Trophoblast cell (in vitro differentiated cells and primary cell): Measurements from ENCODE around the gene DNPH1.

Source experiments
- DNase-seq, 2 donors: peaks; one replicate each; pipeline ENCODE4 v3.0.0-alpha.2; 2016
- H2AFZ ChIP-seq: 2 replicates; pipeline ENCODE4 v1.6.1; 2013; ENCODE audit warnings: low read length, moderate library complexity, mild to moderate bottlenecking; ENCODE audit not compliant: insufficient read depth, poor library complexity
- H2AK5ac ChIP-seq: 2 replicates; pipeline ENCODE4 v1.6.1; 2013; ENCODE audit warnings: mild to moderate bottlenecking, low read length
- H2BK120ac ChIP-seq: 2 replicates; pipeline ENCODE4 v1.6.1; 2013; ENCODE audit warnings: low read length, mild to moderate bottlenecking, moderate library complexity; ENCODE audit not compliant: insufficient read depth, poor library complexity
- H2BK12ac ChIP-seq: 2 replicates; pipeline ENCODE4 v1.6.1; 2013; ENCODE audit warnings: mild to moderate bottlenecking, low read length, moderate library complexity
- H2BK5ac ChIP-seq: 2 replicates; pipeline ENCODE4 v1.6.1; 2013; ENCODE audit warnings: low read length, low read depth, moderate library complexity, mild to moderate bottlenecking; ENCODE audit not compliant: poor library complexity
- H3K14ac ChIP-seq: 2 replicates; pipeline ENCODE4 v1.6.1; 2013; ENCODE audit warnings: mild to moderate bottlenecking, low read length
- H3K18ac ChIP-seq: 2 replicates; pipeline ENCODE4 v1.6.1; 2013; ENCODE audit warnings: mild to moderate bottlenecking, low read length
- H3K23ac ChIP-seq: 2 replicates; pipeline ENCODE4 v1.6.1; 2013; ENCODE audit warnings: low read length
- H3K27ac ChIP-seq: 2 replicates; pipeline ENCODE4 v1.5.1; 2013; ENCODE audit warnings: low read depth, mild to moderate bottlenecking, inconsistent platforms, low read length, moderate library complexity
- H3K27me3 ChIP-seq: 2 replicates; pipeline ENCODE4 v1.6.1; 2013; ENCODE audit warnings: inconsistent platforms, mild to moderate bottlenecking, low read length, moderate library complexity; ENCODE audit not compliant: insufficient read depth
- H3K36me3 ChIP-seq, 2 experiments: 1 replicate in 1 of 2; 2 replicates in 1 of 2; pipeline ENCODE4 v1.6.1; 2013; ENCODE audit warnings: low read length in 2 of 2, mild to moderate bottlenecking in 2 of 2, moderate library complexity in 1 of 2; ENCODE audit not compliant: insufficient read depth in 2 of 2, control insufficient read depth in 1 of 2
- H3K4ac ChIP-seq: 2 replicates; pipeline ENCODE4 v1.6.1; 2013; ENCODE audit warnings: low read depth, mild to moderate bottlenecking, low read length, moderate library complexity
- H3K4me1 ChIP-seq, 2 experiments: 1 replicate in 1 of 2; 2 replicates in 1 of 2; pipeline ENCODE4 v1.6.1; 2013; ENCODE audit warnings: low read length in 2 of 2, mild to moderate bottlenecking in 2 of 2, moderate library complexity in 1 of 2; ENCODE audit not compliant: insufficient read depth in 2 of 2, control insufficient read depth in 1 of 2
- H3K4me2 ChIP-seq: 2 replicates; pipeline ENCODE4 v1.6.1; 2013; ENCODE audit warnings: inconsistent platforms, mild to moderate bottlenecking, low read length, moderate library complexity
- H3K4me3 ChIP-seq: 2 replicates; pipeline ENCODE4 v1.5.1; 2013; ENCODE audit warnings: mild to moderate bottlenecking, low read depth, low read length, inconsistent platforms
- H3K79me1 ChIP-seq: one replicate; pipeline ENCODE4 v1.6.1; 2013; ENCODE audit warnings: low read length
- H3K79me2 ChIP-seq: 2 replicates; pipeline ENCODE4 v1.6.1; 2013; ENCODE audit warnings: low read length, mild to moderate bottlenecking; ENCODE audit not compliant: control insufficient read depth, insufficient read depth, poor library complexity
- H3K9ac ChIP-seq: 2 replicates; pipeline ENCODE4 v1.6.1; 2013; ENCODE audit warnings: mild to moderate bottlenecking, low read length
- H3K9me3 ChIP-seq: 2 replicates; pipeline ENCODE4 v1.6.1; 2013; ENCODE audit warnings: low read depth, mild to moderate bottlenecking, control low read depth, inconsistent platforms, low read length; ENCODE audit not compliant: insufficient read depth
- H4K12ac ChIP-seq: 2 replicates; pipeline ENCODE4 v1.6.1; 2013; ENCODE audit warnings: low read depth, mild to moderate bottlenecking, low read length, moderate library complexity
- H4K8ac ChIP-seq: 2 replicates; pipeline ENCODE4 v1.6.1; 2013; ENCODE audit warnings: low read depth, mild to moderate bottlenecking, low read length, moderate library complexity
- H4K91ac ChIP-seq: one replicate; pipeline ENCODE4 v1.6.1; 2013; ENCODE audit warnings: low read depth, mild to moderate bottlenecking, low read length, moderate library complexity
- WGBS: extraction: QIAGEN DNeasy Blood & Tissue Kit; methylation state at CpG from one replicate; pipeline ENCODE4 v1.1.7; 2013; ENCODE audit warnings: missing lambda C conversion rate; ENCODE audit not compliant: insufficient read length, insufficient coverage; ENCODE audit errors: extremely low coverage; 5-methylcytosine and 5-hydroxymethylcytosine counted together

Gene DNPH1

DNA sequence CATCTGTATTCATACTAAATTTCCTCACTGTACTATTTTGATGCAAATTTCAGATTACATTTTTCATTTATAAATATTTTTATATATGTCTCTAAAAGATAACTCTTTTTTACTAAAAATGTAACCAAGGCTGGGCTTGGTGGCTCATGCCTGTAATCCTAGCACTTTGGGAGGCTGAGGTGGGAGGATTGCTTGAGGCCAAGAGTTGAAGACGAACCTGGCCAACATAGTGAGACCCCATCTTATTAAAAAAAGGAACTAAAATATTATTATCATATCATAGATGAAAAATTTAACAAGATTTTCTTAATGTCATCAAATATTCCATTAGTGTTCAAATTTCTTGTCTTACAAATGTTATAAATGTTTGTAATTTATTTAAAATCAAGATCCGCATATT is 6.6 kb upstream of the DNPH1 start:
- H3K36me3 ChIP-seq = no peaks in the 10 kb centered on the region
- no peak overlapping the region for H3K4me2 ChIP-seq
- DNase-seq = no peak
- H3K27ac ChIP-seq = no peak overlapping the region
- no peak overlapping the region for H3K18ac ChIP-seq
- no peak overlapping the region for H2BK12ac ChIP-seq
- H3K4me1 ChIP-seq = no peaks in the 10 kb centered on the region
- H3K79me1 ChIP-seq = no peaks in the 10 kb centered on the region
- H2BK5ac ChIP-seq = no peak overlapping the region
- no peak overlapping the region for H4K8ac ChIP-seq
- H2AK5ac ChIP-seq = no peak overlapping the region
- WGBS = no CpG with 5 or more reads among the region's 2 CpGs
- H3K79me2 ChIP-seq = no peaks in the 10 kb centered on the region
- no peak overlapping the region for H3K23ac ChIP-seq
- H3K4ac ChIP-seq = no peak overlapping the region
- no peak overlapping the region for H2BK120ac ChIP-seq
- no peak overlapping the region for H2AFZ ChIP-seq
- H4K91ac ChIP-seq = no peak overlapping the region
- H3K9me3 ChIP-seq = peaks cover 2% of the 10 kb centered on the region
- no peak overlapping the region for H3K9ac ChIP-seq
- H3K14ac ChIP-seq = no peak overlapping the region
- H4K12ac ChIP-seq = no peak overlapping the region
- H3K27me3 ChIP-seq = peaks cover 3% of the 10 kb centered on the region
- no peak overlapping the region for H3K4me3 ChIP-seq

DNA sequence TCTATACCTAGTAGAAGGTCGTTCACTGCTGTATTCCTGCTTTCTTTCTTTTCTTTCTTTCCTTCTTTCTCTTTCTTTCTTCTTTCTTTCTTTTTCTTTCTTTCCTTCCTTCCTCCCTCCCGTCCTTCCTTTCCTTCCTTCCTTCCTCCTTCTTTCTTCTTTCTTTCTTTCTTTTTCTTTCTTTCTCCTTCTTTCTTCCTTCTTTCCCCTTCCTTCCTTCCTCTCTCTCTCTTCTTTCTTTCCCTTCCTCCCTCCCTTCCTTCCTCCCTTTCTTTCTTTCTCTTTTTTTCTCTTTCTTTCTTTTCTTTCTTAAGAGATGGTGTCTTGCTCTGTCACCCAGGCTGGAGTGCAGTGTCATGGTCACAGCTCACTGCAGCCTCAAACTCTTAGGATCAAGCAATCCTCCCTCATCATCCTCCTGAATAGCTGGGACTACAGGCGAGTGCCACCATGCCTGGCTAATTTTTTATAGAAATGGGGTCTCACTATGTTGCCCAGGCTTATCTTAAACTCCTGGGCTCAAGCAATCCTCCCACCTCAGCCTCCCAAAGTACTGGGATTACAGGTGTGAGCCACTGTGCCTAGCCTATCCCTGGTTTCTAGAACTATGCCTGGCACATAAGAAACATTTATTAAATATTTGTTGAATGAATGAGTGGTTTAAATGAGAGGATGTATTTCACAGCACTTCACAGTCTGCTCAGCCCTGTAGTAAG is 2.6 kb upstream of the DNPH1 start:
- Histone ChIP-seq H4K91ac (no peak overlapping the region), H3K79me2 (peaks cover 3% of the 10 kb centered on the region), H3K79me1 (peaks cover 5% of the 10 kb centered on the region), H3K36me3 (no peaks in the 10 kb centered on the region), H3K23ac (no peak overlapping the region), H4K12ac (no peak overlapping the region), H3K14ac (no peak overlapping the region), H2AFZ (no peak overlapping the region), H3K9me3 (peaks cover 2% of the 10 kb centered on the region), H3K4me1 (peaks cover 0 to 6% of the 10 kb centered on the region in 2 experiments), H3K18ac (no peak overlapping the region), H3K4me3 (no peak overlapping the region), H2BK12ac (no peak overlapping the region), H3K27ac (no peak overlapping the region), H3K27me3 (peaks cover 3% of the 10 kb centered on the region), H2BK120ac (no peak overlapping the region), H2BK5ac (no peak overlapping the region), H4K8ac (no peak overlapping the region), H3K4me2 (no peak overlapping the region), H3K4ac (no peak overlapping the region), H2AK5ac (no peak overlapping the region), H3K9ac (no peak overlapping the region)
- DNase-seq = no peak
- WGBS = no CpG with 5 or more reads among the region's 3 CpGs

DNA sequence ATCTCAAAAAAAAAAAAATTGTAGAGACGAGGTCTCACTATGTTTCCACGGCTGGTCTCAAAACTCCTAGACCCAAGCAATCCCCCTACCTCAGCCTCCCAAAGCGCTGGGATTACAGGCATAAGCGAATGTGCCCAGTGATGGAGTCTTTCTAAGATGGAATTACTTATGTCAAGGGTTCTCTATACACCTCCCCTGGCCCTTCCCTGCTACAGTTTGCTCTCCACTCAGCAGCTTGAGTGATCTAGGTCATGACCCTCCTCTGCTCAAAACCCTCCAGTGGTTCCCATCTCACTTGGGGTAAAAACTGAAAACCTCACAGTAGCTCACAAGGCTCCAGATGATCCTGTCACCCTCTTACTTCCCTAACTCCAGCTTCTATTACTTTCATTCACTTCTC is 1.8 kb upstream of the DNPH1 start:
- WGBS = no CpG with 5 or more reads among the region's 4 CpGs
- no peak overlapping the region for H2AFZ ChIP-seq

DNA sequence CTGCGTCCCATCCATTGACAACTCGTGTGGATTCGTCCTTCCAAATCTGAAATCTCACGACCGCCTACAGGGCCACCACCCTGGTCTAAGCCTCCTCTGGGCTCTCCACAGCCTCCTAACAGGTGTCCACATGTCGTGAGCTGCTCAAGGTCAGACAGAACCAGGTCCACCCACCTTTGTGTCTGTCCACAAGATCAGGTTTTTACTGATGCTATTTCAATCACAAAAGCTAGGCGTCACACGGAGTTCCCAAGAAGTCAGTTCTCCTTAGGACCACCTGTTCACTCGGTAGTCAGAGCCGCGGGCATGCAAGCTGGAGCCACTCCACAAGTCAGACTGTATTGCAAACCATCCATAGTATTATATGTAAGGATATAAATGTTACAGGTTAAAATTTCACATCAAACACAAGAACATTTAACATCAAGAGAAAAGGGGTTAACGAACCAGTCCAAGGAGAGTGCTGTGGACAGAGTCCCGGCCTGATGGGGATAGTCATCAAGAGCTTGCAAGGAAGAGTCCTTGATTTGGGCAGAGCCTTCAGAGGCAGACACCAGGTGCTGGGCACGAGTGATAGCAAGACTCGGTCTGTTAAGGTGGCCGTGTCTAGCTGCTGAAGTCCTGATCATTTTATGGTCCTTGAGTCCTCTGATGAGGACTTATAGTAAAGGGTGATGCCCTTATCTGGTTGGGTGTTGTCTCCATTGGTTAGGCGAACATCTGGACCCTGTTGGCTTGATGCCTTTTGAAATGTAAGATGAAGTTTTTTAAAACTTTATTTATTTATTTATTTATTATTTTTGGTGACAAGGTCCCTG is 731 bp upstream of the DNPH1 start:
- Histone ChIP-seq H3K27me3 (peaks cover 3% of the 10 kb centered on the region), H4K12ac (no peak overlapping the region), H3K4me3 (no peak overlapping the region), H2BK5ac (no peak overlapping the region), H4K8ac (peak overlapping the region; percentile 47), H3K79me1 (peaks cover 5% of the 10 kb centered on the region), H3K27ac (no peak overlapping the region), H2AFZ (peak overlapping the region; percentile 59), H3K4me1 (peaks cover 0 to 6% of the 10 kb centered on the region in 2 experiments), H3K36me3 (peaks cover 2 to 5% of the 10 kb centered on the region in 2 experiments), H3K79me2 (peaks cover 3% of the 10 kb centered on the region), H2AK5ac (no peak overlapping the region), H4K91ac (no peak overlapping the region), H3K18ac (no peak overlapping the region), H3K9me3 (peaks cover 2% of the 10 kb centered on the region), H3K23ac (no peak overlapping the region), H3K14ac (no peak overlapping the region), H3K4ac (no peak overlapping the region), H3K4me2 (no peak overlapping the region), H3K9ac (no peak overlapping the region), H2BK120ac (no peak overlapping the region), H2BK12ac (no peak overlapping the region)
- no CpG with 5 or more reads among the region's 17 CpGs for WGBS
- DNase-seq = no peak

More for the DNA sequence above, 1.8 kb upstream of the DNPH1 start:
- Histone ChIP-seq H3K18ac (no peak overlapping the region), H3K27ac (no peak overlapping the region), H3K36me3 (no peaks in the 10 kb centered on the region), H2BK12ac (no peak overlapping the region), H3K79me1 (peaks cover 5% of the 10 kb centered on the region), H3K4me3 (no peak overlapping the region), H3K4ac (no peak overlapping the region), H4K8ac (no peak overlapping the region), H4K12ac (no peak overlapping the region), H3K9me3 (peaks cover 2% of the 10 kb centered on the region), H2BK5ac (no peak overlapping the region), H2AK5ac (no peak overlapping the region), H3K27me3 (peaks cover 3% of the 10 kb centered on the region), H4K91ac (no peak overlapping the region), H3K9ac (no peak overlapping the region), H3K14ac (no peak overlapping the region), H3K4me2 (no peak overlapping the region), H2BK120ac (no peak overlapping the region), H3K79me2 (peaks cover 3% of the 10 kb centered on the region), H3K4me1 (peaks cover 0 to 6% of the 10 kb centered on the region in 2 experiments), H3K23ac (no peak overlapping the region)
- no peak for DNase-seq
